Epithelial cell of prostate (primary cell): ENCODE measurements around the gene TMSB15C.
A peak's percentile ranks its signal among the peaks of the same experiment; 100 is the strongest.
"Not testable (repeated sequence)": the region's sequence is repeated elsewhere in the genome, so short reads cannot be mapped to it uniquely, and the experiment has no call there.

Experiments
- DNase-seq: peaks from one replicate; pipeline ENCODE4 v3.0.0-alpha.2; 2011; ENCODE audit warnings: low read depth, low spot score
- H3K27ac ChIP-seq: fragments of 450-650 bp; 2 replicates; pipeline ENCODE4 v1.5.1; 2017; ENCODE audit warnings: mild to moderate bottlenecking

TMSB15C gene

GRCh38 chrX:104075778-104076445 lies at the start of gene TMSB15C:
Gene TMSB15C (minus strand): TSS chrX:104076236.
- DNase-seq, H3K27ac ChIP-seq: not testable (repeated sequence)

GRCh38 chrX:104122829-104123228 lies 46.8 kb upstream of the TMSB15C start:
- no peak for DNase-seq
- H3K27ac ChIP-seq = no peak overlapping the region

GRCh38 chrX:104118765-104119164 lies 42.7 kb upstream of the TMSB15C start:
- no peak overlapping the region for H3K27ac ChIP-seq
- DNase-seq = no peak

GRCh38 chrX:104117759-104118158 lies 41.7 kb upstream of the TMSB15C start:
- H3K27ac ChIP-seq = no peak overlapping the region
- no peak for DNase-seq

GRCh38 chrX:104113222-104113965 lies 37.4 kb upstream of the TMSB15C start:
- H3K27ac ChIP-seq = no peak overlapping the region
- no peak for DNase-seq

GRCh38 chrX:104112326-104112951 lies 36.4 kb upstream of the TMSB15C start, which contains the start of gene ZCCHC18:
Gene ZCCHC18 (plus strand): TSS chrX:104112523. CDS start chrX:104114112, 1,589 bp downstream.
- DNase-seq = no peak
- no peak within 1 kb of the TSS for H3K27ac ChIP-seq

- not testable (repeated sequence) for DNase-seq, H3K27ac ChIP-seq
Measured at GRCh38 chrX:104110491-104111240, 34.6 kb upstream of the TMSB15C start.

- no peak for DNase-seq
- H3K27ac ChIP-seq = no peak overlapping the region
Measured at GRCh38 chrX:104108955-104109354, 32.9 kb upstream of the TMSB15C start.

- no peak for DNase-seq
- no peak overlapping the region for H3K27ac ChIP-seq
Measured at GRCh38 chrX:104105330-104106262, 29.6 kb upstream of the TMSB15C start.

GRCh38 chrX:104104676-104105075 lies 28.6 kb upstream of the TMSB15C start:
- H3K27ac ChIP-seq = no peak overlapping the region
- no peak for DNase-seq

GRCh38 chrX:104098919-104099318 lies 22.9 kb upstream of the TMSB15C start:
- no peak for DNase-seq
- no peak overlapping the region for H3K27ac ChIP-seq

- peak; percentile 51 for DNase-seq
Measured at GRCh38 chrX:104098151-104098808, 22.2 kb upstream of the TMSB15C start.

GRCh38 chrX:104085919-104086318 lies 9.9 kb upstream of the TMSB15C start:
- H3K27ac ChIP-seq = no peak overlapping the region
- DNase-seq = no peak

More at GRCh38 chrX:104098151-104098808, 22.2 kb upstream of the TMSB15C start:
- H3K27ac ChIP-seq = no peak overlapping the region

GRCh38 chrX:104085477-104085876 lies 9.4 kb upstream of the TMSB15C start:
- H3K27ac ChIP-seq = no peak overlapping the region
- no peak for DNase-seq

- H3K27ac ChIP-seq = no peak overlapping the region
- DNase-seq = no peak
Measured at GRCh38 chrX:104084534-104085277, 8.7 kb upstream of the TMSB15C start.

- H3K27ac ChIP-seq = no peak overlapping the region
- DNase-seq = no peak
Measured at GRCh38 chrX:104084063-104084462, 8.0 kb upstream of the TMSB15C start.

- not testable (repeated sequence) for H3K27ac ChIP-seq, DNase-seq
Measured at GRCh38 chrX:104077854-104078253, 1.8 kb upstream of the TMSB15C start.

GRCh38 chrX:104062636-104063035 lies 13.4 kb downstream of the TMSB15C start:
- not testable (repeated sequence) for H3K27ac ChIP-seq, DNase-seq
